NCI-H1694 treated with DMSO at 0.1 percent for 48 hours (cell line): ENCODE measurements around the gene SPINT1.

Experiments
- DNase-seq: peaks from one replicate; lab custom pipeline; 2025; lab: John Stamatoyannopoulos, UW

SPINT1 gene

DNA sequence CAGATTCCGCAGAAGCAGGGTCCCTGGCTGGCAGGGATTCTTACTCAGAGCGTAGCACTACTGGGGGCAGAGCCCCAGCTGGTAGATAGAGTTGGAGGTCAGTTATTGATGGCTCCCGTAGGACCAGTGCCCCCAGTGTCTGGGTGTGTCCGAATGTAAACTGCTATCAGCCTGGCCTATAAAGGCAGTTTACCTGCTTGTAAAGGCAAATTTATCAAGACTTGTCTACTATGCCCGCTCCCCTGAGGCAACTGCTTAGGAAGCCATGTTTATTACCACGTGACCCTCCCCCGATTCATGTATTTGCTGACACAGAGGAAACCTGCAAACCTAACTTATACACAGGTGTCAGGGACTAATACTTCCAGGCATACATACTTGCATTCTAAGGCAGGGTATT, 14.7 kb upstream of the SPINT1 start:
- DNase-seq, result no peak

DNA sequence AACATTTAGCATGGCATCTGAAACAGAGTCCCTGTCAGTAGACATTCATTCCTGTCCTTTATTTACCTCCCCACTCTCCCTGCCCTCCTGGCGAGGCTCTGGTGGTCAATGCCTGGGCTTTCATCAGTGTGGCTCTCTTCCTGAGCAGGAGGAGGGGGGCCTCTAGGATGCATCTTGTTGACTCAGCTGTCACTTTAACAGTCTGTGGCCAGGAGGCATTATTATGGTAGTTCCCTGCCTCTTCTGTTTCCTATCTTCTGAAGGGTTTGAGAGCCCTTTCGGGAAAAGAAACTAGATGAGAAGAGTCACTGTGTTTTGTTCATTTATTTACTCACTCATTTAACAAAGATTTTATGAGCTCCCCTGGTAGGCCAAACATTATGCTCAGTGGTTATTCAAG, 13.0 kb upstream of the SPINT1 start:
- DNase-seq, result no peak

DNA sequence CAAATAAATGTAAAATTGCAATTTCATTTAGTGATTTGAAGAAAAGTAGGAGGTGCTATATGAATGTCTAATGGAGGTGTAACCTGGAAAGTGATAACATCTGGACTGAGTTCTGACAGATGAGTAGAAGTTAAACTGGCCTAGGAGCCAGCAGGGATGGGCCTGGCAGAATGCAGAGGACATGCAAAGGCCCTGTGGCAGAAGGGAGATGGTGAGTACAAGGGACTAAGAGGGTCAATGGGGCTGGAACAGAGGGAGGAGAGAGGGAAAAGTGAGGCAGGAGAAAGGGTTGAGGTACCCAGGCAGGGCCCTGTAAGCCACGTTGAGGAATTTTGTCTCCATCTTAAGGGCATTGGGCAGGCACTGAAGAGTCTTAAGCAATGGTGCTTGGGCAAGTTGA, 12.0 kb upstream of the SPINT1 start:
- no peak for DNase-seq

DNA sequence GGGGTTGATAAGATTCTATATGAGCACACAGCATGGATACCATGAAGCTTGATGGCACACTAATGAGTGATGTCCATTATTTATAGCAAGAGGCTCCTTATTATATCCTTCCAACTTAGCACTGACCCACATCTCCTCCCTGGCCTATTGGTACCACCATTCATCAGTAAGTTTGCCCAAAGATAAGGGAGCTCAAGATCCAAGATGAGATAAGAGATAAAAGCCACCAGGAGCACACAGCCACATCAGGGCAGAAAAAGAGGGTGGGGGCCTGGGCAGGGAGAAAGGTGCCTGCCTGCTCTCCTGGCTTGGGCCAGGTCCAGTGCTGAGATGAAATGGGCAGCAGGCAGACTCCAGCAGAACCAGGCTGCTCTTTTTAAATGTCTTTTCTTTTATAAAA, 10.9 kb upstream of the SPINT1 start:
- DNase-seq, result no peak

DNA sequence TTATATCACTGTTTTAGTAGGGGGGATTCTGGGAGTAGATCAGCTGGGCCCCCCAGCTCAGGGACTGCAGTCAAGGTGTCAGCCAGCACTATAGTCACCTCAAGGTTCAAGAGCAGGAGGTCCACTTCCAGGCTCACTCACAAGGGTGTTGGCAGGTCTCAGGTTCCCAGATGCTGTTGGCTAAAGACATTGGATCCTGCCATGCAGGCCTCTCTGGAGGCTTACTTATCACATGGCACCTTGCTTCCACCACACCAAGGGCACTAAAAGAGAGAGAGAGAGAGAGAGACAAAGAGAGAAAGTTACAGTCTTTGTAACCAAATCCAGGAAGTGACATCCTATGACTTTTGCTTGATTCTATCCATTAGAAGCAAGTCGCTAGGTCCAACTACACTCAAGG, 7.8 kb upstream of the SPINT1 start:
- DNase-seq, result no peak

DNA sequence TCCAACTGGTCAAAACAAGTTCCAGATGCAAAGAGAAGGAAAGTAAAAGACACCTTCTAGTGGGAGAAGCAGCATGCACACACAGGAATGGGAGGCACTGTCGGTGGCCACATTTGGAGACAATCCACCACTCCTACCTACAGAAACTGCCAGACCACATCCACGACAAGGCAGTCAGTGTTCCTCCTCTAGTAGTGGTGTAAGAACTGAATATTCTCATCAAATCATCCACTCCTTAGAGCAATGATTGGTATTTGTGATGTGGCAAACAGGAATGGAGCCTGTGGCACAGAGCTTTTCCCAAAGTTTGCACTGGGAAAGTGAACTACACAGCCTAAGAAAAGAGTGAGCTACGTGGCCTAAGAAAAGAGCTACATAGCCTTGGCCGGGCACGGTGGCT, 5.1 kb upstream of the SPINT1 start:
- DNase-seq, result no peak

DNA sequence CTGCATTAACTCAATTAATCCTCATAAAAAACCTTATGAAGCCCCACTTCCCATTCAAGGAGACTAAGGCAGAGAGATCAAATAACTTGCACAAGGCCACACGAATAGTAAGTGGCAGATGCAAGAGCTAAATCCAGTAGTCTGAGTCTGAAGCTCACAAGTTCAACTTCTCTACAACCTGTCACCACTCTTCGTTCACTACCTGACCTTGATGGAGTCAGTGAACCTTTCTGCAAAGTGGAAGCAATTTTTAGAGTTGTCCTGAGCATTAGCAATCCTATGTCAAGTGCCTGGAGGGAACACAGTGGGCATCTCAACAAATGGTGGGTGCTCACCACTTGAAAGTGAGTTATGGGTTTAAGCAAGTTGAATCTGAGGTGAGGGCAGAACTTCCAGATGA, 2.1 kb upstream of the SPINT1 start:
- DNase-seq, result no peak

DNA sequence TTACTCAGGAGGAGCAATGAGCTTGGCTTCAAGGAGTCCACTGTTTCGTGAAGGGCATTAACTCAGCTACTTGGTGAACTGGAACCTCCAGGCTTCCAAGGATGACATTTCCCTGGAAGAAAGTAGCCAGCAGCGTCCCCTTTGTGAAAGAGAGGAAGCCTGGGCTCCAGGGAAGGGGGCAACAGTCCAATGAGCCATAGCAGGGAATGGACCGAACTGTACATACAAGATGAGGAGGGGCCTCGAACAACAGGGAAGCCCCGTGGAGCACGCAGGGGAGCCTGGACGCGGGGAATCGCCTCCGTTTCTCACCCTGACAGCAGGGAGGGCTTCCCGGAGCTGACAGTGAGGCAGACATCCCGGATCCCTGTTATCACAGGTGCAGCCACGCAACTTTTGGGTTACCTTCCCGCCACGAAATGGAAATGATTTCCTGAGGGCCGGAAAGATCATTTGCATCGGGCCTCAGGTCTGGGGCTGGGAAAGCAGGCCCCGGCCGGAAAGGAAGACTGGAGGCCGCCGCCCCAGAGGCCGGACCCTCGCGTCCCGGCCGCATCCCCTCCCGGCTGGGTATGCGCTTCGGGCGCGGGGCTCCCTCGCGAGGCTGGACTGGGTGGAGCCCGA, 475 bp upstream of the SPINT1 start:
- DNase-seq, result no peak

DNA sequence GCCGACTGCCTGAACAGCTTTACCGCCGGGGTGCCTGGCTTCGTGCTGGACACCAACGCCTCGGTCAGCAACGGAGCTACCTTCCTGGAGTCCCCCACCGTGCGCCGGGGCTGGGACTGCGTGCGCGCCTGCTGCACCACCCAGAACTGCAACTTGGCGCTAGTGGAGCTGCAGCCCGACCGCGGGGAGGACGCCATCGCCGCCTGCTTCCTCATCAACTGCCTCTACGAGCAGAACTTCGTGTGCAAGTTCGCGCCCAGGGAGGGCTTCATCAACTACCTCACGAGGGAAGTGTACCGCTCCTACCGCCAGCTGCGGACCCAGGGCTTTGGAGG, 815 bp downstream of the SPINT1 start:
- DNase-seq, result no peak

DNA sequence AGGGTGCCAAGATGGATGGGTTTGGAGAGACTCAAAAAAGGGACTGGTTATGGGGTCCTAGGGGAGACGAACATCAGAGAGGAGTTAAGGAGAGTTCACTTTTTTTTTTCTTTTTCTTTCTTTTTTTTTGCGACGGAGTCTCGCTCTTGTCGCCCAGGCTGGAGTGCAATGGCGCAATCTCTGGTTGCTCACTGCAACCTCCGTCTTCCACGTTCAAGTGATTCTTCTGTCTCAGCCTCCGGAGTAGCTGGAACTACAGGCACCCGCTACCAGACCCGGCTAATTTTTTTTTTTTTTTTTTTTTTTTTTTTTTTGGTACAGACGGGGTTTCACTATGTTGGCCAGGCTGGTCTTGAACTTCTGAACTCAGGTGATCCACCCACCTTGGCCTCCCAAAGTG, 1.2 kb downstream of the SPINT1 start:
- no peak for DNase-seq

DNA sequence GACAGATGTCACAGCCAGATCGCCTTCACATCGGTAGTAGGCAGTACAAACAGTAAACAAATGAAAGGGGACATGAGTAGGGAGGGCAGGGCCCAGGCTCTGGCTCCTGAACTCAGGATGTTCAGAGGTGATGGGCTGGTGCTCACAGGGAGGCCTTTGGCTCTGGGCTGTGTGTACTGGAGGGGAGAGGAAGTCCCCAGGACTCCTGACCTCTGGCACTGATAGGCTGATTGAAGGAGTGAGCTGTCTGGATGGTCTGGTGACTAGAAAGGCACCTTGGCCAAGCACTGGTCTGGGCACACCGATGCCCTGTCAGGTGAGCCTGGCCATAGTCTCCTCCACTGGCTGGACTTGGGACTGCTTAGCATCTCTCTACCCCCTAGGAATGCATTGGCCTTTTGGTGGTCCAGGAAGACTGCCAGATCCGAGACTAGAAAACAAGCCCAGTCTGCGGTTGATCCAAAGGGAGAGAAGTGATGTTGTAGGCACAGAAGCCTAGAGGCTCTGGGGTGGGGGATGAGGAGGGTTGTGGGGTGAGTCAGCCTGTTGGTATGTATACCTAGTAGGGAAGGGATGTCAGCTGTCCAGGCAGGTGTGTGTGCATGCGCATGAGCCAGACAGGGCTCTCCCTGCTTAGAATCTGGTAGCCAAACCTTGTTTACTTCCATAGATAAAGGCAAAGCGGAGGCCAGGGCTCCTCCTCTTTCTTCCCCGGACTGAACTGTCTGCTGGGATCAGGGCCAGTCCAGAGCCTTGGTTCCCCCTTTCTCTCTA, 1.9 kb downstream of the SPINT1 start:
- DNase-seq, result no peak

DNA sequence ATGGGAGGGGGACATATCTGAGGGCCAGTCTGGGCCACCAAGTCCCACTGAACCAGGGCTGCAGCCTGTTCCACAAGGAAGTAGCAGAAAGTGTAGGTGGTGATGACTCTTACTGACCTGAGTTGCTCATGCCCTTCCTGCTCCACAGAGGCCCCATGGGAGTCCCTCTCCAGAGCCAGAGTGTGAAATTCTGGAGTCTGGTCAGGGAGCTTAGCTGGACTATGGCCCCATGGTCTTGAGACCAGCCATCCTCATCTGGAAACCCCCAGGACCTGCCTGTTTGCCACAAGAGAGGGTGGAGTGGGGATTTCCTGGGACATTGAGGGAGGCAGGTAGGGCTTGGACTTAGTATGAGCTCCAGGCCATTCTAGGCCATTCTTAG, 3.0 kb downstream of the SPINT1 start:
- DNase-seq, result no peak

DNA sequence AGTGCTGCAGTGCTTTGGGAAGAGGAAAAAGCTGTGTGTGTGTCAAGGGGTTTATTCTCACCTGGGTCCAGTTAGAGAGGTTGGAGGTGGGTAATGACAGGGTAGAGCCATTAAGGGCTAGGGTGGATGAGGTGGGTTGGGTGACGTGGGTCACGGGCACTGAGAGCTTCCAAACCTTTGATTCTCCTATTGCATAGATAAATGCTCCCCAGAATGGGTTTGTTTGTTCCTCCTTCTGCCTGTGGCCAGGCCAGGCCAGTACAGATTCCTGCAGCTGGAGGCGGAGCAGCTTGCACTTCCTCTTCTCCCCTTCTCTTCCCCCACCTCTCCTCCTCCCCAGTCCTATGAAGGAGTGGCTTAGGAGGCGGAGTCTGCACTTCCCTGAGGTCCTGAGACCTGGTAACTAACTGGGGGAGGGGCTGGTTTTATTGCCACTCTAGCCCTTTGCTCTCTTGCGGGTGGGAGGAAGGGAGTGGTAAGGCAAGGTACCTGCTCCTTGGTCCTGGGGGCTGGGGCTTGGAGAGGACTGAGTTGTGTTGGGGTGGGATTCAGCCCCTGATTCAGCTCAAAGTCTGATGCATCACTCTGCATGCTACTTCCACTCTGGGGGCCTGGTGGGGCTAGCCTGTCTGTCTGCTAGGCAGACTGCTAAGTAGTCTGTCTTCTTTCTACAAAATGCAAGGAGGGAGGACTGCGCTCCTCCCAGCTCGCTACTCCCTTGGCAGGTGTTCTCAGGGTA, 3.5 kb downstream of the SPINT1 start:
- DNase-seq, result no peak

DNA sequence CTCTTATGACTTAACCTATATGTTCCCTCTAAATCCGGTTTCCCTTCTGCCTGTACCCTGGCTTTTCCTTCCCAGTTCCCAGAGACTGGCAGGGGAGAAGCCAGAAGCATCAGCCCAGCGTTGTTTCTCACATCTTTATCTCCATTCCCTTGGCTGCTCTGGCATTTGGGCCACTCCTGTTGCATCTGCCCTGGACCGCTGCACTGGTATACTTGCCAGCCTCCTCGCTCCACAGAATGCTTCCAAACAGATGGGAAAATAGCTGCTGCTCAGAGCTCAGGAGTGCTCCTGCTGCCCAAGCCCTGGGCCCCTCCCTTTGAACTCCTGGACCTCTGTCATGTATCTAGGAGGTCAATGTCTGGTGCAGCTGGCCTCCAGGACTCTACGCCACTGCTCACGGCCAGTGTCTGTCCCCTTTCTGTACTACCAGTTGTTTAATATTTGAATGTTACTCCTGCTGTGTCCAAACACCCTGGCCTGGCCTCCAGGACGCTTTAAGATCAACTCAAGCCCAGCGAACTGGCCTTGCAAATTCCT, 6.8 kb downstream of the SPINT1 start:
- DNase-seq, result no peak

DNA sequence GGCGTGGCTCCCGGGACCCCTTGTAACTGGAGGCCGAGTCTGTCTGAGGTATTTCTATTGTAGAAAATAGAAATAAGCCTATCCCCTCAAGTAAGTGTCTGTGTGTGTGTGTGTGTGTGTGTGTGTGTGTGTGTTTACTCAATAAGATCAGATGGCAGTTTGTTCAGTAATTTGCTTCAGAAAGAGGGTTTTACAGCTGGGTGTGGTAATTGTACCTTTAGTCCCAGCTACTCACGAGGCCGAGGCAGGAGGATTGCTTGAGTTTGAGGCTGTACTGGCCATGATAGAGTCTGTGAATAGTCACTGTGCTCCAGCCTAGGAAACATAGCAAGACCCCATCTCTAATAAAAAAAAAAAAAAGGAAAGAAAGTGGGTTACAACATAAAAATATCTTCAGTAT, 8.7 kb downstream of the SPINT1 start:
- DNase-seq, result no peak

DNA sequence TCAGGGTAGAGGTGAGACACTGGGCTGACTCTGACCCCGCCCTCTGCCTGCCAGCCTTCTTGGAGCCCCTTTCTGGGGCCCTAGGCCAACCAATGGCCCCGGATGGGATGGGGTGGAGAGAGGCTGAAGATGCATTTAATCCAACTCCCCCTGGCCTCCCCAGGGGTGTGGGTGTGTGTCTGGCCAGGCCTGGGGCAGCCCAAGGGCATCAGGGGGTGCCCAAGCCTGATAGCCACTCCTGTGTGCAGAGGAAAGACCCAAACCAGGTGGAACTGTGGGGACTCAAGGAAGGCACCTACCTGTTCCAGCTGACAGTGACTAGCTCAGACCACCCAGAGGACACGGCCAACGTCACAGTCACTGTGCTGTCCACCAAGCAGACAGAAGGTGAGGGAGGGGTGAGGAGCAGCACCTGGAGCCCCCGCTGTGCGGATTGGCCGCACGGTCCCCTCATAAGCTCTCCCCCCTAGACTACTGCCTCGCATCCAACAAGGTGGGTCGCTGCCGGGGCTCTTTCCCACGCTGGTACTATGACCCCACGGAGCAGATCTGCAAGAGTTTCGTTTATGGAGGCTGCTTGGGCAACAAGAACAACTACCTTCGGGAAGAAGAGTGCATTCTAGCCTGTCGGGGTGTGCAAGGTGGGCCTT, 9.5 kb downstream of the SPINT1 start:
- DNase-seq, result no peak

DNA sequence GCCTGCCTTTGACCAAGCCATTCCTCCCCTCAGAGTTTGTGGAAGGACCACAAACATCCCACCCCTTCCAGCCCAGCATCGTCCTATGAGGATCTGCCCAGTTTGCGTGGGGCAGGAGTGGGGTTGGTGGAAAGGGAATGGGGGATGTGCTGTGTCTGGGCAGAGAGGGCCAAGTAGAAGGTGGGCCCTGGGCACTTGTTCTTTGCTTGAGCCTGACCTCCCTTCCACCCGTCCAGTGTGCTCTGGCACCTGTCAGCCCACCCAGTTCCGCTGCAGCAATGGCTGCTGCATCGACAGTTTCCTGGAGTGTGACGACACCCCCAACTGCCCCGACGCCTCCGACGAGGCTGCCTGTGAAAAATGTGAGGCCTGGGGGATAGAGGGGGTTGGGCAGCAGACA, 10.3 kb downstream of the SPINT1 start:
- DNase-seq, result no peak

DNA sequence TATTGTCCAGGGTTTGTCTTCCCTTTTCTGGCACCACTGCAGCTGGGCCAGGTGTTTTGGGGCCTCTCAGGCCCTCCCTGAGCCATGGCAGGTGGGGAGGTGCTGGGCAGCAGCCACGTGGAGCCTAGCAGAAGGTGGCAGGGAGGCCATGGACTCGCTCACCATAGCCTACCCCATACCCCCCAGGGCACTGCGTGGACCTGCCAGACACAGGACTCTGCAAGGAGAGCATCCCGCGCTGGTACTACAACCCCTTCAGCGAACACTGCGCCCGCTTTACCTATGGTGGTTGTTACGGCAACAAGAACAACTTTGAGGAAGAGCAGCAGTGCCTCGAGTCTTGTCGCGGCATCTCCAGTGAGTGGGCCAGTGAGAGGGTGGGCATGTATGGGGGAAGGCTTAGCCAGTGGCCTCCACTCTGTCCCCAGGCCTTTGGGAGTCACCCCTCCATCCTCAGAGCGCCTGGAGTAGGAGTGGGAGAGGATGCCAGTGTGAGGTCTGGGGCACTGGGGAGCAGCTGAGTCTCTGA, 11.9 kb downstream of the SPINT1 start:
- DNase-seq, result no peak

DNA sequence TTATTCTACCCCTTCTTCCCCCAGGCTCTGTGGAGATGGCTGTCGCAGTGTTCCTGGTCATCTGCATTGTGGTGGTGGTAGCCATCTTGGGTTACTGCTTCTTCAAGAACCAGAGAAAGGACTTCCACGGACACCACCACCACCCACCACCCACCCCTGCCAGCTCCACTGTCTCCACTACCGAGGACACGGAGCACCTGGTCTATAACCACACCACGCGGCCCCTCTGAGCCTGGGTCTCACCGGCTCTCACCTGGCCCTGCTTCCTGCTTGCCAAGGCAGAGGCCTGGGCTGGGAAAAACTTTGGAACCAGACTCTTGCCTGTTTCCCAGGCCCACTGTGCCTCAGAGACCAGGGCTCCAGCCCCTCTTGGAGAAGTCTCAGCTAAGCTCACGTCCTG, 12.9 kb downstream of the SPINT1 start:
- DNase-seq, result no peak

DNA sequence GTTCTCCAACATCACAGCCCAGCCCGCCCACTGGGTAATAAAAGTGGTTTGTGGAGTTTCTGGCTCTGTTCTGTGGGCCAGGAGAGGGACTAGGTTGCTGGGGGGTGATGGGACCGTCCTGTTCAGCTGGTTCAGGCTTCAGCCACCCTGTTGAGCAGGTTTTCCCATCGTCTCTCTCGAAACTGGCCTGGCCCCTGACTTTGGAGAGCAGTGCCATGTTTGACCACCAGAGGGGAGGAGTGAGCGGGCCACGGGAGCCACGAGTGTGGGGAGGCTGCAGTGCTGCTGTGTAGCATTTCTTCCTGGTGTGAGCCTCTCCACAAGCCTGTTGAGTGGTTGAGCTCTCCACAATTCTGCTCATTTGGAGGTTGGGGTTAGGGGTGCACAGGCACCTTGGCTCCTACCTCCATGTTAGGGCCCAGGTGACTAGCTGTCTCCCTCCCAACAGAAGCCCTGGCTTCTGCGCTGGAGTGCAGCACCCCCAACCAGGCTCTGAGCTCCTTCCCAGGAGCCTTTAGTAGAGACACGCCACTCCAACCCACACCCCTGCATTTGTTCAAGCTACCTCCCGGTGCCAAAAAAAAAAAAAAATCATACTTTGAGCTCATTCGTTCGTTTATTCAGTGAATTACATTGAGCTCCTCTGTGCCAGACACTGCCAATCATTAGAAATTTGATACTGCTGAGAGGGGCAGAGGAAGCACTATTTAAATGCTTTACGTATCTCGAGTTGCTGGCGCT, 13.9 kb downstream of the SPINT1 start:
- DNase-seq, result peak; percentile 41

DNA sequence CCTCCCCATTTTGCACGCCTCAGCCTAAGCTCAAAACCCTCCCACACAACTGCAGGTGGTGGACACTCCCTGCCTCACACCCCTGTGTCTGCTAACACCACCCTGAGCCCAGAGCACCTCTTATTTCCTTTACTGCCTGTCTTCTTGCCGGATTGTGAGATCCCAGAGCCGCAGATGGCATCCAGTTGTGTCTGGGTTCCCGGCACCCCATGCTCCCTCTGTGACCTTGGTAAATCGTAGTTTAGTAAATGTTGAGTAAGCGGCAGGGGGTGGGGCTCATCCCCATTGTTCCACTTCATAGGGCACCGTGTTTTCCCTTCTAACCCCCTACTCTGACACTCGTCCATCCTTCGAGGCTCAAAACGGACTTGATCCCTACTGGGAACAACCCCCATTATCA, 14.9 kb downstream of the SPINT1 start:
- no peak for DNase-seq
